Sigmoid colon (tissue), 3 donors: Measurements from ENCODE around the gene FKBP7.

ENCODE experiments used
- POLR2A ChIP-seq, 2 donors: fragments of 450-650 bp; IDR thresholded peaks; one replicate each; pipeline ENCODE4 v1.6.1; 2016; ENCODE audit warnings: antibody characterized with exemption in 2 of 2, mild to moderate bottlenecking in 2 of 2, moderate library complexity in 2 of 2
- TF ChIP-seq, protein P1 (sequence below), 4 experiments: fragments of 450-650 bp in 3 of 4; fragments of 200-600 bp in 1 of 4; IDR thresholded peaks; one replicate each; pipeline ENCODE4 v1.5.1; 2016 to 2019; ENCODE audit warnings: antibody characterized with exemption in 4 of 4, mild to moderate bottlenecking in 3 of 4, moderate library complexity in 2 of 4

DNA sequence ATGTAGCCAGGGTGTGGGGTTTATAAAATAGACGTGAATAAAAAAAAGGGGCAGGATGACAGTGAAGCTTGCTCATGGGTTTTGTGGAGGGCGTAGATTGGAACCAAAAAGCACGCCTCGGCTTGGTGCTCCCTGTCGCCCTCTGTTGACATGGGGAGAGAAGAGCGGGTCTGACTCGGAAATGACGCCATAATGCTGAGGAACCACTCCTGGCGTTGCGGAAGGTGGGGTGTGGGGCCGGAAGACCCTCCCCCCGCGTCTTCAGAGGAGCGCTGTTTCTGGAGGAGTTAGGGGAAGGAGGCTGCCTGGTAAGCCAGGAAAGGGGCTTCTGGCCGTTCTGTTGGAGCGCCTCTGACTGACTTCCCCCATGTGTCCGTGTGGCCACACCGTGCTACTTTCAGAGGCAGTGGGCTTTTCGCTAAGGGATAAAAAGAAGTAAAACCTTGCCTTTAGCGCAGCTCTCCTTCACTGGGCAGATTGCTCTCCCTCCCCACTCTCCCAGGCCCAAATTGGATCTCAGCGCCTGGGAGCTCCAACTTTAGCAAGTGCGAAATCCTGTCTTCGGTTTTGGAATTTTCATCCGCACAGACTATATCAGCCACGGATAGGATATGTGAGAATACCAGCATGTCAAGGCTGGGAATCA, 44.7 kb upstream of the FKBP7 start:
- TF ChIP-seq, protein P1, sequence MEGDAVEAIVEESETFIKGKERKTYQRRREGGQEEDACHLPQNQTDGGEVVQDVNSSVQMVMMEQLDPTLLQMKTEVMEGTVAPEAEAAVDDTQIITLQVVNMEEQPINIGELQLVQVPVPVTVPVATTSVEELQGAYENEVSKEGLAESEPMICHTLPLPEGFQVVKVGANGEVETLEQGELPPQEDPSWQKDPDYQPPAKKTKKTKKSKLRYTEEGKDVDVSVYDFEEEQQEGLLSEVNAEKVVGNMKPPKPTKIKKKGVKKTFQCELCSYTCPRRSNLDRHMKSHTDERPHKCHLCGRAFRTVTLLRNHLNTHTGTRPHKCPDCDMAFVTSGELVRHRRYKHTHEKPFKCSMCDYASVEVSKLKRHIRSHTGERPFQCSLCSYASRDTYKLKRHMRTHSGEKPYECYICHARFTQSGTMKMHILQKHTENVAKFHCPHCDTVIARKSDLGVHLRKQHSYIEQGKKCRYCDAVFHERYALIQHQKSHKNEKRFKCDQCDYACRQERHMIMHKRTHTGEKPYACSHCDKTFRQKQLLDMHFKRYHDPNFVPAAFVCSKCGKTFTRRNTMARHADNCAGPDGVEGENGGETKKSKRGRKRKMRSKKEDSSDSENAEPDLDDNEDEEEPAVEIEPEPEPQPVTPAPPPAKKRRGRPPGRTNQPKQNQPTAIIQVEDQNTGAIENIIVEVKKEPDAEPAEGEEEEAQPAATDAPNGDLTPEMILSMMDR (IDR thresholded peaks at IDR 0.05), result peak; percentile 44 to 73 (median 49)
- peak in 1 of 2 donors; percentile 14 for TF ChIP-seq POLR2A (IDR thresholded peaks at IDR 0.05)
